HG03175 (cell line): ENCODE measurements around the gene CHD9.
"Not testable (repeated sequence)": the region's sequence is repeated elsewhere in the genome, so short reads cannot be mapped to it uniquely, and the experiment has no call there.

Experiments
- ATAC-seq: cut with Tn5 transposase; IDR thresholded peaks from one replicate; pipeline ENCODE4 v1.9.1; 2021; ENCODE audit warnings: mild to moderate bottlenecking, moderate library complexity; ENCODE audit not compliant: unreplicated experiment

Gene CHD9, protein sequence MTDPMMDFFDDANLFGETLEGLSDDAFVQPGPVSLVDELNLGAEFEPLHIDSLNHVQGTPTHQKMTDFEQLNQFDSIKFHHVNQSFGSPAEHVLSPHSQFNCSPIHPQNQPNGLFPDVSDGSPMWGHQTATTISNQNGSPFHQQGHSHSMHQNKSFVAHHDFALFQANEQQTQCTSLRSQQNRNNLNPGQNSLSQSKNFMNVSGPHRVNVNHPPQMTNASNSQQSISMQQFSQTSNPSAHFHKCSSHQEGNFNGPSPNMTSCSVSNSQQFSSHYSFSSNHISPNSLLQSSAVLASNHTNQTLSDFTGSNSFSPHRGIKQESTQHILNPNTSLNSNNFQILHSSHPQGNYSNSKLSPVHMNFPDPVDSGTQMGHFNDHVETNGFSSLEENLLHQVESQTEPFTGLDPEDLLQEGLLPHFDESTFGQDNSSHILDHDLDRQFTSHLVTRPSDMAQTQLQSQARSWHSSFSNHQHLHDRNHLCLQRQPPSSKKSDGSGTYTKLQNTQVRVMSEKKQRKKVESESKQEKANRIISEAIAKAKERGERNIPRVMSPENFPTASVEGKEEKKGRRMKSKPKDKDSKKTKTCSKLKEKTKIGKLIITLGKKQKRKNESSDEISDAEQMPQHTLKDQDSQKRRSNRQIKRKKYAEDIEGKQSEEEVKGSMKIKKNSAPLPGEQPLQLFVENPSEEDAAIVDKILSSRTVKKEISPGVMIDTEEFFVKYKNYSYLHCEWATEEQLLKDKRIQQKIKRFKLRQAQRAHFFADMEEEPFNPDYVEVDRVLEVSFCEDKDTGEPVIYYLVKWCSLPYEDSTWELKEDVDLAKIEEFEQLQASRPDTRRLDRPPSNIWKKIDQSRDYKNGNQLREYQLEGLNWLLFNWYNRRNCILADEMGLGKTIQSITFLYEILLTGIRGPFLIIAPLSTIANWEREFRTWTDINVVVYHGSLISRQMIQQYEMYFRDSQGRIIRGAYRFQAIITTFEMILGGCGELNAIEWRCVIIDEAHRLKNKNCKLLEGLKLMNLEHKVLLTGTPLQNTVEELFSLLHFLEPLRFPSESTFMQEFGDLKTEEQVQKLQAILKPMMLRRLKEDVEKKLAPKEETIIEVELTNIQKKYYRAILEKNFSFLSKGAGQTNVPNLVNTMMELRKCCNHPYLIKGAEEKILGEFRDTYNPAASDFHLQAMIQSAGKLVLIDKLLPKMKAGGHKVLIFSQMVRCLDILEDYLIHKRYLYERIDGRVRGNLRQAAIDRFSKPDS (N-terminal part only)

DNA sequence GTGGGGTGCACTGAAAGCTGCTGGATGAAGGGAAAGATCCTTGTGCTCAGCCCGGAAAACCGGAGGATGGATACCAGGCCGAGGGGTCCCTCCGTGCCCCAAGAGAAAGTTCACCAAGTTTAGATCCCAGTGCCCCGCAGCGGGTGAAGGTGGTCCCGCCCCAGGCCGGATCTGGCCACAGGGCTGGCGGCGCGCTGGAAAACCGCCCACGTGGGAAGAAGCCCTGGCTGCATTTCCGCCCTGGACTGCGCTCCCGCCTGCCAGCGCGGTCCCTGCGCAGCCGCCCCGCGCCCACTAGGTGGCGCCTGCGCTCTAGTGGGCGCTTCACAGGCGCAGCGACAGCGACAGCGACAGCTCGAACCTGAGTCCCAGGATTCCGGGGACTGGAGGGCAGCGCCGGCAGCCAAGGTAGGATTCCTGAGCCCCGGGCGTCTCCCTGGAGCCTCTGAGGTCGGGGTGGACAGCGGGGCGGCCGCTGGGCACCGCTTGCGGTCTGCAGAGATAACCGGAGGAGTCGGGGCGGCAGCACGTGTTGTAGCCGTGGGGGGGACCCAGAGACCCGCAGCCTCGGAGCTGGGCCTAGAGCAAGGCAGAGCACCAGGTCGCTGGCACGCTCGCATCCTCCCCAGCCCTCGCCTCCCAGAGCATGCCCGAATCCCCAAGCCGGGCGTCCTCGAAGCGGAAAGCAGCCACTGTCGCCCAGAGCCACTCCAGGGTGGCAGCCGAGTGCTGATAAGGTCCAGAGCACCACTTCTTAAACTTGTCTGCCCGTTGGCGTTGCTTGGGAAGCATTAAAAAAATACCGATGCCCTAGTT is at the start of gene CHD9:
Gene CHD9, plus strand, starts transcription at position 322 of the 816 bp plus-strand sequence. CDS start 101,099 bp downstream, outside the sequence.
- ATAC-seq: peak; percentile 86

DNA sequence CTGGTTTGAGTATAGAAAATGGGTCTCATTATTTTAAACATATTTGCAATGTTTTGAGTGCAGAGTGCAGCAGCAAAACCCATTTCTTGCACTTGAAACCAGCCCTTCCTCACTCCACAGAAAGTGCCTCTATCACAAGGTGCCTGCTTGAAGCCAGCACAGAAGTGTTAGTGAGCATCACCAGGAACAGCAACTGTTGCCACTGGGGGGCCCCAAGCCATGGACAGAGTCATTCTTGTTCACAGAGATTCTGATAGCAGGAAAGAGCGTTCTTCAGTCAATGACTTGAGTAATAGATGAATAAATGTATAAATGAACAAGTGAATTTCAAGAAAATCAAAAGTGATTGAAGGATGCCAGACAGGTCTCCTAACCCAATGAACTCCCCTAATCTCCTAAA is 47.7 kb upstream of the CHD9 start:
- no peak for ATAC-seq

DNA sequence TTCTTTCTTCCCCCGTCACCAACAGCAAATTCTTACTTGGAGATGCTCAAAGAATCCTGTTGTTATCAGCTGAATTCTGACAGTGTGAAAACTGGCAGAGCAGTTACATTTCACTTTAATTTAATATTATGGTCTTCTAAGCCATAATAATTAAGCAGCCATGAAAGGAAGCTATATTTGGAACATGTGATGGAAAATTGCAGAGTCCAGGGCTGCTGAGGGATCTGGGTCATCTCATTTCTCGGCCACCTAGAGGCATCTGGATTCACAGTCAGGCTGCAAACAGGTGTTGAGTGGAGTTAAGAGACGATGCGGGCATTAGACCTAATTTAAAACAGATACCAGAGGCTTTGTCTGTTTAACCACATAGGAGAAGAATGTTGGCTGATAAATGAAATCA is 40.5 kb upstream of the CHD9 start:
- no peak for ATAC-seq

- ATAC-seq: no peak
Observed at GRCh38 chr16:53018834-53019416, 35.9 kb upstream of the CHD9 start.

DNA sequence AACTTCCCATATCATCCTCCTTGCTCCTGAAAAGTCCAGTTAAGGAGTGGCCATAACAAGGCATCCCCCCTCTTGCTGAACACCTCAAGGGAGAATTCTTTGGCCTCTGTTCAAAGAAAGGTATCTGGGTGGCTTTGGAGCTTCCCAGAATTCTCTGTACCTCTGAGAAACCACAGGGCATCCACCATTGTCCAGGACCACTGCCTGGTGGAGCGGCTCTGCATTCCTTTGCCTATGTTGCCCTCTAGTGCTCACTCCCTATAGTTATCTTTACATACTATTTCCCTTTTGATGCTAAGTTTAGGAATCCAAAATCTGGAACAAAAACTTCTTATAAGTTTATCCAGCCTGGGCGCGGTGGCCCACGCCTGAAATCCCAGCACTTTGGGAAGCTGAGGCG is 32.4 kb upstream of the CHD9 start:
- no peak for ATAC-seq

GRCh38 chr16:53024045-53024444 is 30.7 kb upstream of the CHD9 start:
- no peak for ATAC-seq

- ATAC-seq: no peak
Observed at GRCh38 chr16:53029971-53030370, 24.8 kb upstream of the CHD9 start.

DNA sequence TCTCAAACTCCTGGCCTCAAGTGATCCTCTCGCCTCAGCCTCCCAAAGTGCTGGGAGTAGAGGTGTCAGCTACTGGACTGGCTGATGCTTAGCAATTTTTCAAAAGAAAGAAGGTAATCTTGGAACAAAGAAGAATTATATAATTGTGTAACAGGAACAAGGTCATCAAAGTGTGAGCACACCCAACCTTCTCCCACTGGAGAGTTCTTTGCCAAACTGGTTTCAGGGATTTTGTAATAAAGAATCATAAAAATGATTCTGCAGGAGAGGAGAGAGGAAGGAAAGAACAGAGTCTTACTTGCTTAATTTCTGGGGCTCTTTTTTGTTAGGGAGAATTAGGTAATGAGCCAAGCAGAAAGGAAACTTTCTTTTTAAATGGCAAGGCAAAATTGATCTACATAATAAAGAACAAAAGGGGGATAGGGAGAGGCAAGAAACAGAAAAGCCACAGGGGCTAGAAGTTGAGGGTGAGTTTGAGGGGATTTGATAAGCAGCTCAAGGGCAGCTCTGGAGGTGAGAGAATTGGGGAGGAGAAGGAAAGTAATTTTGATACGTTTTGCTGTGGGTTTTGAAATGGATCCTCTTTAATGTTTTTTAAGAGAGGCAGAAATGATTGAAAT is 23.4 kb upstream of the CHD9 start:
- no peak for ATAC-seq

DNA sequence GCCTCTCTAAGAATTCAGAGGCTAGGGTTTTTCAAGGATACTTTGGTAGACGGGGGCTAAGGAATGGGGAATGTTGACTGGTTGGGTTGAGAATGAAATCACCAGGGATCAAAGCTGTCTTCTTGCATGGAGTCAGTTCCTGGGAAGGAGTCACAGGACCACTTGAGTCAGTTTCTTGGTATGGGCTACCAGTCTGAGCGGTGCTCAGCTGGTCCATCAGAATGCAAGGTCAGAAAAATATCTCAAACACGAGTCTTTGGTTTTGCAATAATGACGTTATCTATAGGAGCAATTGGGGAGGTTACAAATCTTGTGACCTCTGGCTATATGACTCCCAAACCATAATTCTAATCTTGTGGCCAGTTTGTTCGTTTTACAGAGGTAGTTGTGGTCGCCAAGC is 20.5 kb upstream of the CHD9 start:
- ATAC-seq: no peak

GRCh38 chr16:53035176-53035942 is 19.4 kb upstream of the CHD9 start:
- no peak for ATAC-seq

DNA sequence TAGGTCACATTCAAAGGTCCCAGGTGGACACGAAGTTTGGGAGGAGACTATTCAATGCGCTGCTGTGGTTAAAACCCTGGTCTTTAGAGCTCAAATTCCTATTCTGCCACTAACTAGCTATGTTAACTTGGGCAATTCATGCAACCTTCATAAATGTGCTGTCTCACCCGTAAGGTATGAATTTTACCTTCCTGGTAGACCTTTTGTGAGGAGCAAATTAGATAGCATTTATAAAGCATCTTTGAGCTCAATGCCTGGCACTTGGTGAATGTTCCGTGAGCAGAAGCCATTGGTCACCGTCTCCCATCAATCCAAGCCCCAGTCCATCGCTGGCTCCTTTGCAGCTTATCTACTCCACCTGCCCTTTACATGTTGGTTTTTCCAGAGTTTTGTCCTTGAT is 18.7 kb upstream of the CHD9 start:
- no peak for ATAC-seq

GRCh38 chr16:53036711-53037110 is 18.1 kb upstream of the CHD9 start:
- not testable (repeated sequence) for ATAC-seq

- ATAC-seq: no peak
Observed at GRCh38 chr16:53040788-53041187, 14.0 kb upstream of the CHD9 start.

DNA sequence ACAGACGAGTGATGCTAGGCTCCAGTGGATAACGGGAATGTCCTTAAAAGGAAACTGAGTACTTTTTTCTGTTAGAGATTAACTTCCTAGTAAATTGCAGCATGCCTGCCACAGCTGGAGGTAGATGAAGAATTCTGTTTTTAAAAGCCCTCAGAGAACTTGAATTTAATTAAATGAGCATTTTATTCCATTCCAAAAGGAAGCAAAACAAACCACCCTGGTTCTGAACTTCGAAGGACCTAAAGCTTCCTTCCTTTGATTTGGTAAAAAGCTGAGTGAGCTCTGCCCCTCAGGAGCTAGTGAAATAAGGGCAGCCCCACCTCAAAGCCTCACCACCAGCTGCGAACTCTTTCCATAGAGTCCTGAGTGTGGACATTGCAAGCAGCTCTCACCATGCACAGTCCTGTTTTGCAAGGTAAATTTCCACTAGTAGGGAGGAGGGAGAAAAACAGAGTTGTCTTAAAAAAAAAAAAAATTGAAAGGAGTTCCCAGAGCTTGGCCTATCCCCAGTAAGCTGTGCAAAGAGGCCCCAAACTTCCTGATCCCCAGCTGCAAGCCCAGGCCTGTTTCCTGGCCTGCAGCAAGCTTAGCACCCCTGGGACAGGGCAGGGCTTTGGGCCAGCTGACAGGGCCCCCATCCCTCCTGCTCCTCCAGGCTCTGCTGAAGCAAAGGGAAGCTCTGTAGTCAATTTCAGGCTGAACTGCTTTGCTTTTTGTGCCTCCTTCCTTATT is 13.3 kb upstream of the CHD9 start:
- ATAC-seq: no peak

GRCh38 chr16:53042235-53042701 is 12.5 kb upstream of the CHD9 start:
- ATAC-seq: no peak

DNA sequence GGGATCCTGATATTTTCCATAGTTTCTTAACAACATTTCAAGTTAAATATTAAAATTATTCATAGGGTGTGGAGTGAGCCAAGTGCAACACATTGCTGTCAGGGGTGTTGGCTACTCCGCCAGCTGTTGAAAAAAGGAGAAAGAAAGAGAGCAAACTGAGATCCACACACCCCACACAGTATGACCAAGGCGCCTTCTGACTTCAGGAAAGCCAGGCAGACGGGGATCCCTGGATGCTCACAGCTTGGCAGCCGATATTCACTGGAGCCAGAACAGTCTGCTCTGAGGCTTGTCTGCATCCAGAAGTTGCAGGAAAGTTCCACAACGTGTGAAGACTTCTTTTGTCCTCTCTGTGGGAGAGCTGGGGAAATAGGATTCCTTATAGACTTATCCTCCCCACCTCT is 11.4 kb upstream of the CHD9 start:
- ATAC-seq: no peak

DNA sequence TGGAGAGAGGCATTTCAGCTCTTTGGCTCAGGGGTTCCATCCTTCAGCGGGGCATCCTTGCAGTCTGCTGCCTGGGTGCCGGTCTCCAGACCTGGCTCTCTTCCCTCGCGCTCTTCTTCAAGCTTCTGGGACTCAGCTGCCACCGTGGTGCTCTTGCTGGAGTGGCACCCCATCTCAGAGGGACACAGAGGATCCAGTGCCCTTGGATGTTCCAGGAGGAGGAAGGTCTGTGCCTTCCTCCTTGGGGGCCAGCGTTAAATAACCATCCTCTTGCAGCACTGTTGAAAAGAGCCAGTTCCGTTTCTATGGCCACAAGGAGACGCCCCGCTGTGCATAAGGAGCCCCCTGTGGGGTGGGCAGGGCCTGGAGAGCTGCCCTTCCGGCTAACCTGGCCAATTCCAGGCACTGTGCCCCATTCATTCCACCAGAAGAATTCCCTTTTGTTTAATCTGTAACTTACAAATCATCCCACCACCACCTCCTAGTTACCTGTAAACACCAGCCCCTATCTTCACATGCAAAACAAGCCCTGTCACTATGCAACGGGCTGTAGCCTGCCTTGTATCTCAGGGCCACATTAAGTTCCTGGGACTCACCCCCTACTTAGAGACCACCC is 10.7 kb upstream of the CHD9 start:
- ATAC-seq: no peak
